Hepatic stellate cell (primary cell): ENCODE measurements around the gene UBAC2.

ENCODE experiments used
- DNase-seq: peaks from one replicate; pipeline ENCODE4 v3.0.0; 2011; ENCODE audit warnings: low spot score

Gene UBAC2

DNA sequence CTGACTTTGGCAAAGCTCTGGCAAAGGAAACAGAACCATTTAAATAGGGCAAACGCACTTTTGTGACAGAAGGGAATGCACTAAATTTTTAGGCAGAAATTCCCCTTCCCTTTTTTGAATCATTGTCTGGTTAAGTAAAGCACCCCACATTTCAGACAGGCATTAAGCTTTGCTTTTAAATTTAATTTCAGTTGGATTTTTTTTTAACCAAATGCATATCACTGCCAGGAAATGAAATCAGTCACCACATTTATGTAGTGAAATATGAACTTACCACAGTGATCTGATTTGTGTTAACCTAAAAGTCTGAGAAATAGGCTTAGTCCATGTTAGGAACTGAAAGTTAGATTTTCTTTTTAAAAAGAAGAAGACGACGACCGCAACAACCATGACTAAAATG lies 95.7 kb downstream of the UBAC2 start:
- no peak for DNase-seq

DNA sequence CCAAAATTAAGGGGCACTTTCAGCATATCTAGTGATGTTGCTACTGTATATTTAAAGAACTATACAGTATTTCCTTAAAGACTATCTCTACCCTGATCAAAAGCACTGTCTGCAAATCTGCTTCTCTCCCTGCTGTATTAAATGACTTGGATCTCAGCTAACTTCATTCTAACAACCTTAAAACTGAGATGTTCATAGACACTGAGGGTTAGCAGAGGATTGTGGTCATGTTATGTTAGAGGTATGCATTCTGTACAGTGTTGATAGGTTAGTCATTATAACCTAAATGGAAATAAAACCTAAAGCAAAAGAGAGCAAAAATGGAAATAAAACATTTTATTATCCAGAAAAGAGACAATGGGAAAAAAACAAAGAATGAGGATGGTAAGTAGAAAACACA lies 96.7 kb downstream of the UBAC2 start:
- DNase-seq, result no peak

DNA sequence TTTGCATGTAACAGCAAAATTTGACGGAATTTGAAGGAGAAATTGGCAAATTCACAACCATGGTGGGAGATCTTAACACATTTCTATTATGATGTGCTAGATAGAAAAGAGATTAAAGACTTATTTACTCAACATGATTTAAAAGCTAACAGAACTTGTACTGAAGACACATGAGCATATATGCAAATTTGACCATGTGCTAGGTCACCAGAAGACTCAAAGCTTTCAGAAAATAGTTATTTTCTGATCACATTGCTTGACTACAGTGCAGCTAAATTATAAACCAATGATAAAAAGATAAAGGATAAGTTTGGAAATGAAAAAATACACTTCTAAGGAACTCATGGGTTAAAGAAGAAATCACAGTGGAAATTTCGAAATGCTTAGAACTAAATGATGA lies 97.4 kb downstream of the UBAC2 start:
- DNase-seq, result no peak

DNA sequence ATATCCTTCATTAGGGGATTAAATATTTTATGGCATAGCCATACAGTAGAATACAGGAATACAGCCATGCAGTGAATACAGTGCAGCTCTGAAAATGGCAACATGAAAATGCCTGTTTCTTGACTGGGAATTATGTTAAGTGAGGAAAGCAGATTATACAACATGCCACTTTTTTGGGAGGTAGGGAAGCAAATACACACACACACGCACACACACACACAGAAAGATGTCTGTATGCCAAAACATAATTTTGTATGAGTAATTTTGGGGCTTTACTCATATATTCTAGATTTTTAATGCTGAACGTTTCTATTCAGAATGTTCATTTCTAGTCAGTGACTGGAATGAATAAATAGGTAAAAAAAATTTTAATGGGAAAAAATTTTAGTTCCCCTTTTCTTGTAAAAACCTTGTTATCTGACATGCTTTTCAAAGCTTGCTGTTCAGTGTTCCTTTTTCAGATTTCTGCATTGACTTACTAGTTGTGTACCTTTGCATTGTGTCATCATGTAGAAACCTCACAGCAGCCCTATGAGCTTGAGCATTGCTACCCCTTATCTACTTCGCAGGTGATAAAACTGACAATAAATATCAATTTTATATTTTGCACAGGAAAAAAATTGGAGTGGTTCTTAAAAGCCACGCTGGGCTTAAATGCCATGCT lies 98.7 kb downstream of the UBAC2 start:
- no peak for DNase-seq

DNA sequence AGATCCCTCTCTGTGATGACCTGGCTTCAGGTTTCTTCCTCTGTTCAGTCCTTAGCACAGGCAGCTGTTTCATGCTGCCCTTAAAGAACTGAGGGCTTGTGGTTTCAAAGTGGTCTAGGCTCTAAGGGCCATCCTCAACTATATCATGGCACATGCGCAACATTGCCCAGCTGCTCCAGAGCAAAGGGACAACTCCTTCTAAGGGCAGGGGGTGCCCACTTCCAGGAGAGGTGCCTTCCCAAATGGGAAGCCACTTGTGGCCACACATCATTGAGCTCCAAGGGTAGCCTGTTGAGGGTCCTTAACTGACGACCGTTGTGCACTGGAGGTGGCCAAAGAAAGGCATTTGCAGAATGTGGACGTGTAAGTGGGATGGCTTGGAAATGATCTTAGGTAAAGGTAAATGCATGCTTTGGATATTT lies 99.3 kb downstream of the UBAC2 start:
- DNase-seq, result no peak

DNA sequence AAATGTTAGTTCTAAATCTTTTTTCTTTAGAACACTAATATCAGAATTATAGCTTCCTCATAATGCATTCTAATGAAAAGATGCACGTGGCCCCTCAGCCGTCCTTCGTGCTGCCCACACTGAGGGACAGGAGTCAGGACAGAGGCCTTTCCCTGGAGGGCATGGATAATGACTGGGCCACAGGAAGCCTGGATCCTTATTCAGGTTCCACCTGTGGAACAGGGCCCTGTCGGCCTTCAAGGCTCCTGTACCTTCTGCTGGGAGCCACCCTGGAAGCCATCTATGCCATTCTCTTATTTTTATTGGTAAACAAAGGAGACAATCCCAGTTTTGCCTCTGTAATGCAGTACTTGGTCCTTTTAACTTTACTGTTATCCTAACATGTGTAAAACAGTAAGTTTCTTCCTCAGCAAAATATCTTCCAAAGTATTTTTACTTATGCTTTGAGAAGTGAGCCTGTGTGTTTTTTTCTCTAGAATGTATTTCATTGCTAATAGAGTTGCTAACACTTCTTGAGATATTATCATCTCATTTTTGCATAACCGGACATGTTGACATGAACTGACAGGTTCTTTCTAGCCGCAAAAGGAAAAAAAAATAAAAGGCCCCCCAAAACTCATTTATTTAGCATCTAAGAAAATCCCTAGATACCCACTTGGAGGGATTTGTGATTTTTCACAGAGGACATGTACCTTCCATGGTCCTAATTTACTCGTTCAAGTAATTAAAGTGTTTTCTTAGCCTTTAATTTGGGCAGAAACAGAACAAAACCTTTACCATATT lies 100.6 kb downstream of the UBAC2 start:
- no peak for DNase-seq

DNA sequence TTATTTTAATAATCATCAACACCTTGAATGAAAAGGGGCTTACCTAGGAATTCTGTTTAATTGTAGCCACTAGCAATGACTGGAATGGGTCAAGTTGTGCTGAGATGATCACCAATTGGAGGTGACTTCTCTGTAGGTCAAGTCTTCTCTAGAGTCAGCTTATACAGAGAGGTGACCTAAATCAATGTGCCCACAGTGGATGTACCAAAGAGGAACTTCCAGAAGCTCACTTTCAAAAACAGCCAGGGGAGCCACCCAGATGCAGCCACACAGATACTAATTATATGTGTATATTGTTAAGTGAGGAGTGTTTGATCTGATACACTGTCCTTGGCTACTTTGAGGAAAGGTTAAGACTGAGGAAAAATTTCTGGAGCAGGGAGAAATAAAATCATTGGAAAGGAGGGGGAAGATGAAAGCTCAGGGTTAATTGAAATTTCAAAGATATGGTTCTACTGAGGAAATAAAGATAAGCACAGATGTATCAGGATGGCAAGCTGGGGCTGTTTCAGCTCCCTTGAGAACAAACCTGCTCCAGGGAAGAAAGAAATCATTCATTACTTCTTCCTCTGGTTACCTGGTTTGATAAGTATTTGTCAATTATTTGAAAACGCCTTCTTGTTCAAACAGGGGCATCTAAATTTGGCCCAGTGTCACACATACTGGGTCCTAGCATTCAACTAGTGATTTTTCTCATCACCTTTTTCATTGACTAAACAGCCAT lies 101.4 kb downstream of the UBAC2 start:
- no peak for DNase-seq

DNA sequence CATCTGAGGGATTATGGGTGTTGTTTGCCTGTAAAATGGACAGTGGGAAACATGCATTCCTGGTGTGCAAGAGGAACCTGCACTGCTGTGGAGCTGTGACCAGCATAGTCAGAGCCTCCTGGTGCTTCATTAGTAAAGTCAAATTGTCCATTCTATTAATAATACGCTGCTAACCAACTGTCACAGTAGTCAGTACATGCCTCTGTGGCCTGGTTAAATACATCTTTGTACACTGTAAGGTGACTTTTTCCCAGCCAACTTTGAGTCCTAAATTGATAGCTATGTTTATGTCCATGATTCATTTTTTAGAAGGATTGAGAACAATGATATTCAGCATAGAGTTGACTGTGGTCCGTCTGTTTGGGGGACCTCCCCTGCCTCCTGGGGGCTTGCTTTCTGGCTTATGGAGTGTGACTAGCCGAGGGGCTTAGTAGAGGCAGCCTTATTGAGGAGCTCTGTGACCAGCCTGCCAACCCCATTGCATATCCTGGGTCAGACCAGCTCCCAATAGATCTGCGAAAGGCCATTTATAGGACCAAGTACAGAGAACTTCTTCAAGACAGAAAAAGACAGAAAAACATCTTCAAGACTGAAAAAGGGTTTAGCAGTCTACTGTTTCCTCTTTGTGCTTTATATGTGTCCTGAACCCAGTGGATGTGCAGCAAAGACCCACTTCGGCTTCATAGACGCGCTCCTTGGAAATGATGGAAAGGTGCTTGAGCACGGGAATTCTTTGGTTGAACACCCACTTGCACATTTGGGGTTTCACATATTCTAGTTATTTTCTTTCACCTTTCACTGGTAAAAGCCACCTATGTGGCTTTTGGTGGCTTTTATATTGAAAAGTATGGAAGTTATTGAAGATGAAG lies 102.2 kb downstream of the UBAC2 start:
- DNase-seq, result no peak

DNA sequence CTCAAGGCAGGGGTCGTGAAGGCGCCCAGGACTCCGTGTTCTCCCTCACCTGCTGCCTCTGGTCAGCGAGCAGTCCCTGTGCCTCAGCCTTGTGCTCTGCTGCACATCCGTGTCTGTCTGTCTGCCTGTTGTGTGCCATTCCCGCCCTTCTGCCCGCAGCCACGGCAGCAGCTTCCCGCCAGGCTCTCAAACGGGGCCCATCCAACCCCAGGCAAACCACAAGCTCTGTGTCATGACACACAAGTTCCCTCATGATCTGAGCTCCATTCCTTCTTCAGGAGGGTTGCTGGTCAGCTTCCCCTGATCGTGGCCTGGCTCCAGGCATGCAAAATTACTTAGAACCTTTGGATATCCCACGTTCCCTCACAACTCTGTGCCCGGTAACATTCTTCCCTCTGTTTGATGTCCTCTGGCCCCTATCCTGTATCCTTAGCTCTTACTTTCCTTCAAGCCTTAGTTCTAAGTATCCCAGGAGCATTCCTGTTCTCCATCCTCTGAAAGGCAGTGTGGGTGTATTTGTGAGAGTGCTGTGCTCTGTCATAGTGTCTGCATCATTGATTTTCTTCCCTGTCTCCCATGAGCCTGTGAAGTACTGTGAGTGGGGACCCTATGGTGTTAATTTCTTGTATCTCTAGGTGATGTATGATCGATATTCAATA lies 103.3 kb downstream of the UBAC2 start:
- DNase-seq, result no peak

DNA sequence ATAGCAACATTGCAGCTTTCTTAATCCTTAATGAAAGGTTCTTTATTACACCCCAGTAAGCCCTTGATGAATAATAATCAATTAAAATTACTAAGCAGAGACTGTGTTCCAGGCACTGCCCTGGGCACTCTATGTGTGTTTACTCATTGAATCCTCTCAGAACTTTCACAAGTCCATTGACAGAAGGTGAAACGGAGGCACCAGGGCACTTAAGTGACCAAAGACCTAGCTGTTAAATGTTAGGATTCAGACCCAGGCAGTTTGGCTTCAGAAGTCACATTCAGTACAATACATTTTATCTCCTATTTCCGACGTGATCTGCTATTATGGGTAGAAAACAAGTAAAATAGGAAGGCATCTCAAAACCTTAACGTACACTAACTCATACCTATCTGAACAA lies 103.9 kb downstream of the UBAC2 start:
- no peak for DNase-seq

DNA sequence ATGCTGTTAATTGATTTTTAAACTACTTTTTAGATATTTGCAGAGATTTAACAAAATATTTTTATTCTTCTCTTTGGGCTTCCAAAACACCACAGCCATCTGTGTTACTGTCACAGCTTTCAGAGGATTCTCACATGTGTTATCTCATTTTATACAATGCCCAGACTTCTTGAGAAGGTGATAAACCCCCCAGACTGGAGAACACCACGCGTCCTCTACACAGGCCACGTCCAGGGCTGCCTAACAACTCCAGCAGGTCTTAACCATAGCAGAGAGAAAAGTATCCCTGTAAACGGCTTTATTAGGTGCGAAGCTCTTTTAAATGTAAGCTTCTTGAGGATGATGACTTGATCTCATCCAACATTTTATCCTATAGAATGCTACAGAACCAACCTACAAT lies 104.5 kb downstream of the UBAC2 start:
- DNase-seq, result no peak

DNA sequence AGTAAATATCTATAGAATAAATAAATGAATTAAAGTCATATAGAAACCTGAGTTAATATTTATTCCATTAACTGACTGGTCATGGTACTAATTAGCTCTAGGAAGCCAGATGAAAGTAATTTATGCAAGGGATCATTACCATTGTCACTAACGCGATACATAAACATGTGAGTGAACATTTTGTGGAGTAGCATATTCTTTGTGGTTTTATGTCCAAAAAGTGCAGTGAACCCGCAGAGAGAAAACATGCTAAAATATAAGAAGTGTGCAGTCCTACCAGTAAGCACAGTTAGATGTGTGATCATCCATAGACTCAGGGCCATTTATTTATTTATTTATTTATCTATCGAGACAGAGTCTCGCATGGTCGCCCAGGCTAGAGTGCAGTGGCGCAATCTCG lies 104.9 kb downstream of the UBAC2 start:
- no peak for DNase-seq

DNA sequence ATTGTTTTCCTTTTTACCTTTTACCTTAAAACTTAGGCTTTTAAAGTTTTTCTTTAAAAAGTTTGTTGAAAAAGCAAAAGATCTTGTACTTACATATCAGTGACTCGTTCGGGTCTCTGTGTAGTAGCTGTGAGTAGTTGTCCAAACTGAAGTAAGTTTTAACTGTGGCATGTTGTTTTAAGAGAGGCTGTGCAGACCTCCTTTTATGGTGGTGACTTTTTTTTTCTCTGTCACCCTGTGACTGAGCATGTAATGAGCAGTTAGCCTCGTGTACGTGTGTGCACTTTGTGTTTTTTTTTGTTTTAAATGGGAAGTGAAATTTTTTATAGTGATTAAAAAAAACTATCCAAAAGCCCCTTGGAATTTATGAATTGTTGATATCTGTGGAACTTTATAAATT lies 106.6 kb downstream of the UBAC2 start, which contains the start of gene GPR183:
TSS of gene GPR183 (minus strand) at position 153 of the 400 bp plus-strand sequence. CDS start 11,254 bp downstream, outside the sequence.
- DNase-seq, result peak; percentile 61

DNA sequence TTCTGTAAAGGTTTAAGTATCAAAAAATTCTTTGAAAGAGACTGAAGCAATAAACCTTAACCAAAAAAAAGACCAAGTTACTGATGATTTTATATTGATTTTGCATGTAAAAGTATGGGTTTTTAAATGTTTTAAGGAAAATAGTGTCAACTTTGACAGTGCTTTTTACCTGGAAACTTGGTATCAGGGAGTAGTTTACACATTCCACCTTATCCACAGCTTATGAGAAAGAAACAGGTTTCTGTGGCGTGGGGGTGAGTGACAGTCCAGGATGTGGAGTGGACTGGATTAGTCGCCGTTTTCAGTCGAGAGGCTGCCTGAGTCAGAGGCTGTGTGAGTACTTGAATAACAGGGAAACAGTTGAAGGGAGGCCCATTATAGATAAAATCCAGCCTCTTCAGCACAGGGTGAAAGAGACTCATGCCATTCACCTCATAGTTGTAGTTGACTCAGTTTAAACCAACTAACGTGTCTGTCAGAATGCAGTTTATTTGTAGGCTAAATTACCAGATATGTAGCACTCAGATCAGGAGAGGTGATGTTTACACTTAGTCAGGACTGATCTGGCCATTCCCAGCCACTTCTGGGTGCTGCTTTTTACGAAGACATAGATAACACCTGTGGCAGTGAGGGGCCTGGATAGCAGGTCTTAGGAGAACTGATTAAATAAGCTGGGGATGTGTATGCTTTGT lies 107.1 kb downstream of the UBAC2 start:
- peak; percentile 39 for DNase-seq

DNA sequence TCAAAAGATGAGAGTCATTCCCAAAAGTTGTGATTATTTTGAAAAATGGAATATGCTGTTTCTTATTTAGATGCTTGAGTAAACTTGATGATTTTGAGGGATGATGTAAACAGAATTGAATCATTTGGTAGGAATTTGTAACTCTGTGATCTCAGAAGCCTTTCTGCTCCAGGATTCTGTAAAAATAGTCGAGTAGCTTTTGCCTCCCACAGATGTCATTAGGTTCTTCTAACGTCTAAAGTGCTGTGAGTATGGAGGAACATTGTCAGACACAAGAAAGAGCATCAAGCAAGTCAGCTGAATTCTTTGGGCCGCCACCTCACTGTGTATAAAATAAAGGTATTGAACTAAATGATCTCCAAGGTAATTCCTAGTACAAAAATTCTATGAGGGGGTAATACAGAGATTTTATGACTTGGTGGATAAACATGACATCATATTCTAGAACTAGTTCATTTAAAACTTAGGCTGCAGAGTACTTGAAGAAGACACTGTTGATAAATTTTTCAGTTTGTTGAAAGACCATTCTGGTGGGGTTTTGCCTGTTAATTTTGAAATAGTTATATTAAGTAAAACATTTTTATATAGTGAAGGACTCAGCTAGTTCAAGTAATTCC lies 107.9 kb downstream of the UBAC2 start:
- no peak for DNase-seq

DNA sequence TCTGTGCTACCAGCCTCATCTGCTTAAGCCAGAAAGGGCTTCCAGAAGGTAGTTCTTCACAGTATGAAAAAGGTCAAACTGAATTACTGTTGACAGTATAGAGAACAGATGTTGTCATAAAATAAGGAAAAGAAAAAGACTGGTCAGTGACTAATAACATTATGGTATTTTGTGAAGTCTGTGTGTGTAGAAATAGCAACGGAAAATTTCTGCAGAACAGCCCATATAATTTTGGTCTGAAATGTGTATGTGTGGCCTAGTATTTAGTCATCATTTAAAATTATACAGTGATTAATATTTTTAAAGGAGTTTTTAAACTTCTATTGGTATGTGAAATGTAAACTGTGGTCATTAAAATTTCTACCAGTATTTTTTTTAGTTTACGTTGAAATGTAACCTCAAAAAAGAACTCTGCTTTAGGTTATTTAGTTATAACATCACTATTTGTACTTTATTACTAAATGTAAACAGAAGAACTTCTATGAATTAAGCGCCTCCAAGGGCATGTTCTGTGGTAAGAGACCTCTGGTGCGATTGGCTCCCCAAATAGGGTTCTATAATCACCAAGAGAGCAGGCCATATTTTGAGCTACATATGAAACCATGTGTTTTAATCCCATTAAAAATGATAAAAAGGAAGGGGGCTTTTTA lies 109.9 kb downstream of the UBAC2 start:
- peak; percentile 40 for DNase-seq

DNA sequence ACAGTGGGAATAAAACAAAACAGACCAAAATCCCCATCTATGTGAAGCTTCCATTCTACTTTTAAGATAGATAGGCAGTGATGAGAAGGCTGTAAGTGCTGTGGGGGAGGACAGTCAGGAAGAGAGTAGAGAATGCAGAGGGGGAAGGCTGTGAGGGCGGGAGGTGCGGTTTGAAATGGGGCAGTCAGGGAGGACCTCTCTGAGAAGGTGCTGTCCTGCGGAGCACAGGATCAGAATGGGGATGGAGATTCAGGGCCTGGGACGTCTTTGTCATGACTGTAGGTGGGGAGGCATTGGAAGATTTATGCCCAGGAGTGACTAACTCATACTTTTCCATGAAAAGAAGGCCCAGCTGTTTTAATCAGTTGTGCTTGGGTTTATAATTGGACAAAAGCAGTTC lies 110.5 kb downstream of the UBAC2 start:
- no peak for DNase-seq

DNA sequence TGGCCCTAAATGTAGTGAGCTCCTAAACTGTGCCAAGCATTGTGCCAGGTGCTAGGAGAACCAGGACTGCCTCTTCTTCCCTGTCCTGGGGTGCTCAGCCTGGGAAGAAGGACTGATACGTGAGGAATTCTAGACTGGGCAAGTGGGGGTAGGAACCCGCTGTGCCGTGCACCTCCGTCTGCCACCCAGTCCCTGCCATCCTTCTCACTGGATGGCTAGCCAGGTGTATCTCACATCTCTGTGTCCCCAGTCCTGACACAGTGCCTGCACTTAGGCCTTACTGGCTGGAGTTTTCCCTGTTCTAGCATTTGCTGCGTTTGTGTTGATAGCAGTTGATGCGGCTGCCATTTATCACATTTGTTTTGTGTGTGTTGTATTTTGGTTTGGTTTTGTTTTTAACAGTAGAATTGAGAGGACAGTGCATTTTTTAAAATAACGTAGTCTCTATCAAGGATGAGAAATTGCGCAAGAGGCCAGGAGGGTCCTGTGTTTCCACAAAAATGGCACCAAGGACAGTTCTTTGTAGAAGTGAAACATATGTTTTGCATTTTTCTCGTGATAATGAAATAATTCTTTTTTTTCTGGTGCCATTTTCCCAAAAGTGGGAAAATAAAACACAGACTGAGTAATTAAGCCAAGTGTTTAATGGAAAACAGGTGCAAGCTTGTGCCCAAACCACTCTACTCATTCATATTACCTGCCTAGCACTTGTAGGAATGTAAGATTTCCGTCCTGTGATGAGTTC lies 111.3 kb downstream of the UBAC2 start:
- no peak for DNase-seq

DNA sequence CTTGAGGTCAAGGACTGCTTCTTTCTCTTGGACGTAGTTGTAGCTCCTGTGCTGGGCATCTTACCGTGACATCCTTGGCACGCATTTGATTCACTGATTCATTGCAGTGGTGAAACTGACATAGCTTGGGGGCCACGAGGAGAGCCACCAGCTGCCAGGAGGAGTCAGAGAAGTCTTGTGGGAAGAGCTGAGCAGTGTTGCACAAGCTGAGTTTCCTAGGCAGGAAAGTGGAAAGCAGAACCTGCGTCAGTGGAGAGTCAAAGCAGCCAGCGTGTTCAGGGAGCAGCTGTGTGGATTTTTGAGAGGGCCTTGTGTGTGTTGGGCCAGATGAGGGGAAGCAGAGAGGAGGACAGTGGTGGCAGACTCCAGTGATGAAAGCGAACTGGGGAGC lies 111.8 kb downstream of the UBAC2 start:
- no peak for DNase-seq
